GM04503 (cell line): ENCODE measurements around the gene PSMB10.
"Not testable (repeated sequence)": the region's sequence is repeated elsewhere in the genome, so short reads cannot be mapped to it uniquely, and the experiment has no call there.

Experiments used
- DNase-seq: peaks from one replicate; pipeline ENCODE4 v3.0.0-alpha.2; 2012; ENCODE audit warnings: low read depth

Gene PSMB10

DNA sequence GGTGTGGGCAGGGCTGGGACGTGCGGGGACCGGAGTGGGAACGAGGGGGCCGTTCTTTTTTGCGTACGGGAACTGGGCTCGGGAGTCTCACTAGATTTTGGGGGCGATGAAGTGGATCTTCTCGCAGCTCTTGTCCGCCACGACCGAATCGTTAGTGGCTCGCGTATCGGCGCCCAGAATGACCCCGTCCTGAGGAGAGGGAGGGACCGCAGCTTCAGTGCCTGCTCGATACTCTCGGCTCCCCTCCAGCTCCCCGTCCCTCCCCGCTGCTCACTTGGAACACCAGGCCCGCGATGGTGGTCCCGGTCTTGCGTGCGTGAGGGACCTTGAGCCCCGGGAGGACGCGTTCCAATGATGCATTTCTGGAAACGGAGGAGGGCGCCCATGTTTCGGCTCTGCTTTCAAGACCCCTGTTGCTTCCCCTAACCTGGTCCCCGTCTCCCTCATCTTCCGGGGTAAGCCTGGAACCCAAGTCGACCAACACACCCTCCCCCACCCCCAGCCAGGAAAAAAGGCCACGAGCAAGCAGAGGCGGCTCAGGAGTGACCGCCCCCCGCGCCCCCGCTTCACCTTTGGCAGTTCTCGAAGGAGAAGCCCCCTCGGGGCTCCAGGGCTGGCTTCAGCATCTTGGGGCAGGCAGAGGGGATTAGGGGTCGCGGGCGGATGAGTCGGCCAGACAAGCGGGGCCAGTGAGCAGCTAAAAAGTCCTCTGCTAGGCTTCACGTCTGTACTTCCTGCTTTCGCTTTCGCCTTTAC, at the start of gene PSMB10:
TSS of gene PSMB10 (minus strand) at position 727 of the 756 bp plus-strand sequence. CDS start at position 626, 101 bp downstream.
- DNase-seq, result no peak

DNA sequence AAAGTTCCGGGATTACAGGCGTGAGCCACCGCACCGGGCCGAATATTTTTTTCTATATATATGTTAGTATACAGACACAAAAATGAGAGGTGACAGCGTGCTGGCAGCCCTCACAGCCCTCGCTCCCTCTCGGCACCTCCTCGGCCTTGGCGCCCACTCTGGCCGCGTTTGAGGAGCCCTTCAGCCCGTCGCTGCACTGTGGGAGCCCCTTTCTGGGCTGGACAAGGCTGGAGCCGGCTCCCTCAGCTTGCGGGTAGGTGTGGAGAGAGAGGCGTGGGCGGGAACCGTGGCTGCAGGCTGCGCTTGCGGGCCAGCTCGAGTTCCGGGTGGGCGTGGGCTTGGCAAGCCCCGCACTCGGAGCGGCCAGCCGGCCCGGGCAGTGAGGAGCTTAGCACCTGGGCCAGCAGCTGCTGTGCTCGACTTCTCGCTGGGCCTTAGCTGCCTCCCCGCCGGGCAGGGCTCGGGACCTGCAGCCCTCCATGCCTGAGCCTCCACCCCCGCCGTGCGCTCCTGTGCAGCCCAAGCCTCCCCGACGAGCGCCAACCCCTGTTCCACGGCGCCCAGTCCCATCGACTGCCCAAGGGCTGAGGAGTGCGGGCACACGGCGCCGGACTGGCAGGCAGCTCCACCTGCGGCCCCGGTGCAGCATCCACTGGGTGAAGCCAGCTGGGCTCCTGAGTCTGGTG, 45.5 kb upstream of the PSMB10 start:
- DNase-seq, result no peak

DNA sequence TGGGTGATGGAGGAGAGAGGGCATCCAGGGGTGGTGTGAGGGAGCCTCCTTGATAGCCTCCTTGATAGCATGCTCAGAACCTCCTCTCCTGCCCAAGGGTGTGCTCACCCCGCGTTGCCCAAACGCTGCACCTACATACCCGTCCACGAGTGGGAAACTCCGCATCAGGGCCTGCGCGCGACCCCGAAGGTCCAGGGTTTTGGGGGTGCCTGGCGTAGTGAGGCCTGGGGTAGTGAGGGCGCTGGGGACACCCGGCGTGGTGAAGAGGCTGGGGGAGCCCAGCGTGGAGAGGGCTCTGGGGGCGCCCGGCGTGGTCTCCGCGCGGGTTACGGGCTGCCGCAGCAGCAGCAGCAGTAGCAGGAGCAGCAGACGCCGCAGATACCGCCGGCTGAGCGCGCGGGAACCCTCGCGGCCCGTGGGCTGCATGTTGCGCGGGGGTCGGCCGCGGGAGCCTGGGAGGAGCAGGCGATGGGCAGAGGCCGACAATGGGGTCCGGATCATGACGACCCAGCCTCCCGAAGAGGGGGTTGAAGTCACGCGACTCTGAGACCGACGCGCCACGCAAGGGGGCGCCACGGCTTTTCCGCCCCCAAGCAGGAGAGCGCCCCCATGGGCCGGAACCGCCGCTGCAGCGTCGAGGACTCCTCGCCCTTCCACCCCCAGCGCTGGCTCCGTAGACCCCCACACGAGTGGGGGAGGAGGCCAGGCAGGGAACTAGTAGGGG, 43.5 kb upstream of the PSMB10 start, which contains the start of gene DPEP3:
TSS of gene DPEP3 (minus strand) at position 545 of the 724 bp plus-strand sequence. CDS start at position 426, 119 bp downstream.
- no peak for DNase-seq

DNA sequence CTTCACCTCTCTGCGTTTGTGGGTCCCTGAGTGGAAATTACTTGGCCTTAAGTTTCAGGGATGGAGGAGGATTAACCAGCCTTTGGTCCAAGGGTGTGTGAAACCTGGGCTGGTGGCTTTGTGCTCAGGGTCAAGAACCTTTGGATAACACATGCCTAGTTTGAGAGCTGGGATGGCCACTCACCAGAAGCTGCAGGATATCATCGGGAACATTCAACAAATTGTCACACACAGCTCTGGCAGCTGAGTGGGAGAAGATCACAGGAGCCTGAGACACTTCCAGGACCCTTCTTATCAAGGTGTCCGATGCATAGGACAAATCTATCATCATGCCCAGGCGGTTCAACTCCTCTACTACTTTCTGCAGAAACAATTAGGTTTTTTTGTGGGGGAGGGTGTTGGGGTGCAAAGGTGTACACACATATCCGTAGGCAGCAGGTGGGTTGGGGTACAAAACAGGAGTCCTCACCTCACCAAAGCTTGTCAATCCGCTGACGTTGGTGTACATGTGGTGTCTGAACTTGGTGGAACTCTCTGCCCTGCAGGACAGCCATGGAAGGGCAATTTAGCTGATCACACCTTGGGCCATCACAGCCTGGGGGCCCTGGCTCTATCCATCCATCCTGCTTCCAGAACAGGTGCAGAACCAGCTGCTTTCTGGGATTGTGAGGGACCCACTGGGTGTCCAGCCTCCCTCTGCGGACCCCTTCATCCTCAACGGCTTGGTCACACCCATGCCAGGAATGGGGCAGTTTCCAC, 41.0 kb upstream of the PSMB10 start:
- DNase-seq, result no peak

- DNase-seq, result no peak
Observed at GRCh38 chr16:67977005-67977404, 40.4 kb upstream of the PSMB10 start.

DNA sequence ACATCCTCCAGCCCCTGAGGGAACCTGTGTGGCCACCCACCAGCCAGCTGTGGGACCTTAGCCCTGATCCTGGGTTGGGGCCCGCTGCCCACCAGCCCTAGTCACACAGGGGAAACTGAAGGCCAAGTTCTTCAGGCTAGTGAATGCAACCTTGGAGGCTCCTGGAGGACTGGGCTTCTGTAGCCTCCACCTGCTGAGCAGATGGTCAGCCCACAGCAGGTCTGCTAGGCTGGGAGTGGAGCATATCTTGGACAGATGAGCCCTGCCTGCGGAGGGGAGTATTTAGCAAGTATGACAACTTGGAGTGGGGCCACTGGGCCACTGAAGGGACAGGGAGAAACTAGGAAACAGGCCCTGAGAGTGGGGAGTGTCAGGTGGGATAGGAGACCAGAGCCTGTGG, 39.6 kb upstream of the PSMB10 start:
- DNase-seq, result no peak

- no peak for DNase-seq
Observed at GRCh38 chr16:67975321-67976105, 38.9 kb upstream of the PSMB10 start.

GRCh38 chr16:67972285-67972684, 35.6 kb upstream of the PSMB10 start:
- DNase-seq, result not testable (repeated sequence)

DNA sequence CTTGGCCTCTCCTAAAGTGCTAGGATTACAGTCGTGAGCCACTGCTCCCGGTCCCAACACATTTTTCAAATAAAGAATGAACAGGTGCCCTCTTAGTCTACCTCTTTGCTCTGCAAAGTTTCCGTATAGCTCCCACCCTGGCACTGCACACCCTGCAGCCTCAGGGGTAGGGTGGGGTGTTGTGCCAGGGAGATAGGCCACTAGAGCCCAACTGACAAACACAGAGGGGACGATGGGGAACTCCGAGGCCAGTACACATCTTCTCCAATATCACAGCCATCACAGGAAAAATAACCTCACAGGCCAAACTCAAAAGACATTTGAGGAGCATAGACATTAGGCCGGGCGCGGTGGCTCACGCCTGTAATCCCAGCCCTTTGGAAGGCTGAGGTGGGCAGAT, 34.5 kb upstream of the PSMB10 start:
- no peak for DNase-seq

GRCh38 chr16:67969254-67970039, 32.8 kb upstream of the PSMB10 start:
- DNase-seq, result no peak

DNA sequence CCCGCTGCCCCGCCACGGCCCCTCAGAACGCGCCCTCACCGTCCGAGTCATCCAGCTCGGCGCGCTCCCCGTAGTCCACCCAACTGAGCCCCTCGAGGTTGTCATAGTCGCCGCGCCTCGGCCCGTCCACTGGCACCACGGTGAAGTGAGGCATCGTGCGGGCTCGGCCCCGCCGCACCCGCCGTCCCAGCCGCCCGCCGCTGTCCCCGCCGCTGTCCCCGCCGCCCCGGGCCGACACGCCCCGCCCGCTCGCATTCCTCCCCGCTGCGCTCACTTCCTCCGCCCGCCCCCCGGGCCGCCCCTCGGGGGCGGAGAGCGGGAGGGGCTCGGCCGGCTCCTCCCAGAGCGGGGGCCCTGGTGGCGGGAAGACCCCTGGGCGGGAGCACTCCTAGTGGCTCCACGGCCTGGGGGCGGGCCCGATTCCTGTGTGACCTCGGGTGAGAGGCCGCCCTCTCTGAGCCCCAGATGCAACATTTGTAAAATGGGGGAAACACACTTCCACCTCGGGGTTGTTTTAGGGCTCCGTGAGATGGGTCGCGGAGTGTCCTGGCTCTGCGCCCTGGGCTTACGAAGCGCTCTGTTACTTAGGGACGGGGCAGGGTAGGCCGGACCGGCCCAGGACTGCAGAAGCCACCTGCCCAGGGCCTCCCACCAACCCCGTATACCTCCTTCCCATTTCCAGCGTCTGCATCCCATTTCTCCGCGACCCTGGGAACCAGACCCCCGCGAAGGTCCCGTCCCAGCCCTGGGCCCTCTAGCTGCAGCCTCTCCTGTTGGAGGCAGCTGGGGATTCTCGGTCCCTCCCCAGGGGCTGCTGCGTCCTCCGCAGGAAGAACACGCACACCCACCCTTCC, 32.0 kb upstream of the PSMB10 start, which contains the start of gene SLC12A4:
TSS of gene SLC12A4 (minus strand) at position 238 of the 854 bp plus-strand sequence. CDS start at position 154, 84 bp downstream.
- no peak for DNase-seq

GRCh38 chr16:67967958-67968399, 31.3 kb upstream of the PSMB10 start:
- DNase-seq, result no peak

DNA sequence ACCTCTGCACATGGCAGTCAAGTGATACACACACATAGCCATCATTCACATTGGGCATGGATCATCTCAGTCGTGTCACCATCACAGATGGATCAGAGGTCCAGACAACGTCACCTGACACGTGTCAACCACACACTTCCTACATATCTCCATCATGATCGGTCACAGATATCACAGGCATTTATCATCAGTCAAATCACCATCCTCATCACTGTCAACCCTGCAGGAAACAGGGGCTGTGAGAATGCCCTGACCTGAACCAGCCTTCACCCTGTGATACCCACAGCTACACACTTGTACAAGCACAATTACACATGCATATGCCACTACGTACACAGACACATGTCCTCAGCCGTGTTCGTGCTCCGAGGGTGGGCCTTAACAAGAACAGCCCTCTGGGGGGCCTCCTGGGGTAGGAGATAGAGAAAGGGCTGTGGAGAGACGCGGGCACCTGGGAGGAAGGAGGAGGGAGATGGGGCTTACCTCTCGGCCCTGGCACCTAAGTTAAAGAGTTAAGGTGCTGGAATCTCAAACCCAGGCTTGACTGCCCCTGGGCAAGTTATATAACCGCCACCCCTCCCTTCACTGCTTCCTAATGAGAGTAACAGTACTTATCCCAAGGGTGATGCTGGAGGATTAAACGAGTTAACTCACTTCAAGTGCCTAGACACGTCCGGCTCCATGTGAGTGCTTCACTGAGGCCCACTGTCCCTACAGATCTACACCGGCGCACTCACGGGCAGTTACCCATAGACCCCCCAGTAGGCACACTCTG, 30.7 kb upstream of the PSMB10 start:
- DNase-seq, result no peak

DNA sequence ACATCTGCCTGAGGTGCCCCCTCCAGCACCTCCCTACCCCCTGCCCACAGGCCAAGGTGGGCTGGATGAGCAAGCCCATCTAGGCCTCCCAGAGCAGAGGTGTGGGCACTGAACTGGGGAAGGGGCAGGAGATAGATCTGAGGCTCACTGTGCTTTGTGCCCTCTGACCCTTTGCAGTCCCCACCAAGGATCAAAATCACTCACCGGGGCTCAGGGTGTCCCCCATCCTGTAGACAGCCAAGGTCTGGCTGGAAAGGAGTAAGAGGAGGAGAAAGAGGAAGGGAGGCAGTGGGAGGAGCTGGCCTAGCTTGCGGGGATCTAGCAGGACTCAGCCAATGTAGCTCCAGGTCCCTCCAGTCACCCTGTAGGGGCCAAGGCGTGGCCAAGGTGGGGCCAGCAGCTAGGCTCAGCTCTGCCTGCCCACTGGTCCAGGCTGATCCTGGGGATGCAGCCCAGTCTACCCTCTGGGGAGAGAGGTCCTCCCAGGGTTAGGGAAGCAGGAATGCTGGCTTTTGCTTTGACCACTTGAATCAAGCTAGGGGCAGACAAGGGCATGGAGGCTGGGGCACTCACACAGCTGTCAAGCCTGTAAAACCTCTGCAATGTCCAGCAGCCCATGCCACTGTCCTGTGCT, 30.0 kb upstream of the PSMB10 start:
- peak; percentile 57 for DNase-seq

DNA sequence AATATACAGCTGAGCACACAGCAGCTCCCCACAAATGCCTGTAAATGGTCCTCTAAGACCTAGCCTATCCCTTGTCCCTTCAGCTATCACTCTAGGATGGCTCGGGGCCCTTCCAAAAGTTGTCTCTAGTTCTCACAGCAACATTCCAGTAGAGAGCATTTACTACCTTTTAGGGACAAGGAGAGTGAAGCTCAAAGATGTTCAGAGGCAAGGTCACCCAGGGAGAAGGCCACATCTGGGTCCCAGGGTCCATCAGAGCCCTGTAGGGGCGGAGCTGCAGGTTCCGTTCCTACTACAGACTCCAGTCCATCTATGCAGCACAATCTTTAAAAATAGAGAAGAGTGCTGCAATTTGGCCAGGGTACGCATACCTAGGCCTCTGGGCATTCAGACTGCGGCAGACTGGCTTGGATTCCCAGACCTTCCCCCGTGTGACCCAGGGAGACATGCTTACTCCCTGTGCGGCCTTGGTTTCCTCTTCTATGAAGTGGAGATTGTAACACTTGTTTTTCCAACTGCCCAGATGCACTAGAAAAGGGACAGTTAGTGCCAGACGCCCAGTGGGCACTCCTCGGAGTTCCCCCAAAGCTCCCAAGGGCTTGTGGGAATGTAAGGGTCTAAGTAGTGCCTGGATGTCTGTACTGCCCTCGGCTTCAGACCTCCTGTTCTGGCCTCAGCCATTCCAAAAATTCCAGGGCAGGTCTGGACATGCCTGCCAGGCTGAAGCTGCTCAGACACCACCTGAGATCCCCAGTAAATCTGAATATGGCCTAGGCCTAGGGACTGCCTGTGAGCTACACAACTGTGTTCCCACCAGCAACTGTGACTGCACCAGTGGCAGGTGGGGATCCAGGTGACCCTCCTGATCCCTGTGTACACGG, 29.3 kb upstream of the PSMB10 start:
- DNase-seq, result no peak

GRCh38 chr16:67964477-67965131, 28.0 kb upstream of the PSMB10 start:
- DNase-seq, result no peak
